Measurements from ENCODE around the gene CTSZ. TPM values are rescaled to one million over a fixed set of nuclear protein-coding genes. Genes with fewer than 3 reads are reported as not detected.
"Not testable (repeated sequence)": the region's sequence is repeated elsewhere in the genome, so short reads cannot be mapped to it uniquely, and the experiment has no call there.

The CTSZ gene
- total RNA-seq, 1 experiment from 2014 or later, result not detected

DNA sequence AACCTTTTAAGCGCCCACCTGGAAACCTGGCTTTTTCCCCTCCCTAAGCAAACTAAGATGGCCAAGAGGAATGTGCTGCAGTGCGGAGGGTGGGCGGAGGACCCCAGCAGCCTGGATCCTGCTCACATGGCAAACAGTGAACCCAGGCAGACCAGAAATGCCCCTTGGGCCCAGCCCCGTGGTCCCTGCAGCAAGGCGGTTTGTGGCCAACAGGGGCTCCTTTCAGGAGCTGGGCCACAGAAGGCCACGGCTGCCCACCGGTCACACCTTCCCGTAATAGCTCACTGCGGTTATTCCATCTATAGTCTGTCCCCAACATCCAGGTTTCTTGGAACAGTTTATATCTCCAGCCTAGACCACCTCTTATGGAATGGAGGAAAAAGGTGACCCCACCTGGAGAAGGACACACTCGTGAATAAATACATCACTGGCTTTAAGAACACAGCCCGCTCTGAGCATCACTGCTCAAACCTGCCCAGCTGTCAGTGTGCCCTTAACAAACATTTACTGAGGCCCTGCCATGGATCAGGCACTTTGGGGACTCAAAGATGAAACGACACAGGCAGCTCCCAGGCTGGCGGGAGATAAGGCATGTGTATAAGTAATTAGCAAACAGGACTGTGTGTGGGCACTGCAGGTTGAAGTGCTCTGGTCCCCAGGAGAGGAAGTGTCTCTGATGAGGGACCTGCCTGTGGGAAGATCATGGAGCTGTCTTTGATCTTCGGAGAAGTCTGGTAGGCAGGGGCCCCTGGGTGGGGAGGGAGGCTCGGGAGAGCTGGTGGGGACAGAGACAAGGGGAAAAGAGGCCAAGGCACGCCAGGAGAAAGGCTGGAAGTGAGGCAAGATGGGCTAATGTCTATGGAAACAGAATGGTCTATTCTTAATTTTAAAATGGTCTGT is 9.0 kb upstream of the CTSZ start:
- no peak for DNase-seq (ENCODE audit: low spot score)
- in situ Hi-C loops (cut with HindIII; ENCODE audit: low sequenced_read_pairs), result no loop called here

DNA sequence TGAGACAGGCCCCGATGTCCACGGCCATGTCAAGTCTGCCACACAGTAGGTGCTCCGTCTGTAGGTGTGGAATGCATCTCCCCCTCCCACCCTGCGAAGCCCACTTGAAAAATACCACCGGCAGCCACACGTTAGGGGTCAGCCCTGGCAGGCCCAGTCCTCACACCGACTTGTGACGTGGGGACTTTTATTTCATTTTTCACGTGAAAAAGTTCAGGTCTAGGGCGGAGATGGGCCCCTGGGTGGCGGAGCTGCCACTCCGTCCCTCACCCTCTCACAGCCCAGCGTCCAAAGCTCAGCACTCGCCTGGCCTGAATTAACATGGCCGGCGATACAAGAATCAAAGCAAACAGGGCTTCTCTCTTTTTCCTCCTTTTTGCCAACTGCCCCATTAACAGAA is 8.4 kb upstream of the CTSZ start:
- in situ Hi-C loops (cut with HindIII; ENCODE audit: low sequenced_read_pairs), result no loop called here
- DNase-seq (ENCODE audit: low spot score), result no peak

DNA sequence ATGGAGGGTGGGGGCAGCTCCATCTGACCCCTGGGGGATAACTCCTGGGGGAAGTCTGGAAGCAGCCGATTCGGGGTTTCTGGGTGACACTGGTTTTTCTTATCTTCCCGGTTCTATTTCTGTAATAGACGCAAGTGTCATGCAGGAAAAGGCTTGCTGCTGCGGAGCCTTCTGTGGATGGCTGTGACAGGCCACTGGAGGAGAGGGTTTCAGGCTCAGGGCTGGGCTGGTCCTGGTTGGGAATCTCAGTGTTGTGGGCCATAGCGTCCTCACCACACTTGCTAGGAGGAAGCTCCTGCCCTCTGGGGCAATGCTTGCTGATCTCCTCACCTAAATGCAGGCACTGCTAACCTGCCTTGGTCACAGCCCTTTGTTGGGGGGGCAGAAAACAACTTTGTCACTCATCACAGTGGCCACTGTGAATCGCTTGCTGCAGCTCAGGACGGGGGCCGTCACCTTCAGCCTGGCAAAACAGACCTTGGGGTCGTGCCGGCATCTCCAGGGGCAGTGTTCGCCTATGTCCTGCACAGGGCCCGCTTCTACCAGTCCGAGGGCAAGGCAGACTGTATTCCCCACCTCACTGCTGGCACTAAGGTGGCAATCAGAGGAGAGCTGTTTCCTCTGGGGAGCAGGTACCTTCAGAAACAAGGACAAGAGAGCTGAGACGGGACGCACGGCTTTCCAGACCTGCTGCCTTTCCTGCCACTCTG is 7.8 kb upstream of the CTSZ start:
- no peak for DNase-seq (ENCODE audit: low spot score)
- in situ Hi-C loops (cut with HindIII; ENCODE audit: low sequenced_read_pairs), result no loop called here

GRCh38 chr20:59013959-59014608 is 7.0 kb upstream of the CTSZ start:
- in situ Hi-C loops (cut with HindIII; ENCODE audit: low sequenced_read_pairs), result no loop called here
- DNase-seq (ENCODE audit: low spot score), result no peak

- no peak for DNase-seq (ENCODE audit: low spot score)
- in situ Hi-C loops (cut with HindIII; ENCODE audit: low sequenced_read_pairs), result no loop called here
These were observed 6.2 kb upstream of the CTSZ start for GRCh38 chr20:59013031-59013951.

DNA sequence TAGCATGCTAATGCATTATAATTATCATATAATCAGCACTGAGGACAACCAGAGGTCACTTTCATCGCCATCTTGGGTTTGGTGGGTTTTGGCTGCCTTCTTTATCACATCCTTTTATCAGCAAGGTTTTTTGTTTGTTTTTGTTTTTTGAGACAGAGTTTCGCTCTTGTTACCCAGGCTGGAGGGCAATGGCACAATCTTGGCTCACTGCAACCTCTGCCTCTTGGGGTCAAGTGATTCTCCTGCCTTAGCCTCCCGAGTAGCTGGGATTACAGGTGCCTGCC is 4.8 kb upstream of the CTSZ start:
- in situ Hi-C loops (cut with HindIII; ENCODE audit: low sequenced_read_pairs); DNase-seq (ENCODE audit: low spot score): not testable (repeated sequence)

DNA sequence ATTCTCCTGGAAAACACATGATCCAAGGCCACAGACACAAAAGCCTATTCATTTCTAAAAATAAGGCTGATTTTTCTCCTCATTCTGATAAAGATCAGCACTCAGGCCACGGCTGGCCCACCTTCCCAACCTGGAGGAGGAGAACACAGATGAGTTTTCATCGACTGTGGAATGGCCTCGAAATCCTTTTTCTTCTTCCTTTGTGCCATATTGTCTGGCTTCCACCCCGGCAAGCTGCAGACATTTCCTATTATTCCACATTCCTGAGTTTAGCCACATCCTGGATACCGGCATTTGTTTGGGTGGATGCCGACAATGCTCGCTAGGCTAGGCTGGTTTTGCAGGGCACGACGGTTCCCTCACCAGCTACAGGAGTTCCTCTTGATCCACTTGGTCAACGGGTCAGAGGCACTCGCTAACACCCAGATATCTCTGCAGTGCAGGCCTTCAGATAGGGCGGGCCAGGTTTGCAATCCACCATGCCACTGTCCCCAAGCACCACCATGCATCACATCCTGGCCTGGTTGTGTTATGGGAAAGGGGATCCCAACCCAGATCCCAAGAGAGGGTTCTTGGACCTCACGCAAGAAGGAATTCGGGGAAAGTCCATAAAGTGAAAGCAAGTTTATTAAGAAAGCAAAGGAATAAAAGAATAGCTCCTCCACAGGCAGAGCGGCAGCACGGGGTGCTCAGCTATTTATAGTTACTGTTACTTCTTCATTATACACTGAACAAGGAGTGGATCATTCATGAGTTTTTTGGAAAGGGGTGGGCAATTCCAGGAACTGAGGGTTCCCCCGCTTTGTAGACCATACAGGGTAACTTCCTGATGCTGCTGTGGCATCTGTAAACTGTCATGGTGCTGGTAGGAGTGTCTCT is 4.2 kb upstream of the CTSZ start:
- DNase-seq (ENCODE audit: low spot score), result no peak
- in situ Hi-C loops (cut with HindIII; ENCODE audit: low sequenced_read_pairs), result no loop called here

GRCh38 chr20:59010321-59010994 is 3.4 kb upstream of the CTSZ start:
- in situ Hi-C loops (cut with HindIII; ENCODE audit: low sequenced_read_pairs), result no loop called here
- no peak for DNase-seq (ENCODE audit: low spot score)

- DNase-seq (ENCODE audit: low spot score), result no peak
- in situ Hi-C loops (cut with HindIII; ENCODE audit: low sequenced_read_pairs), result no loop called here
These were observed 1.8 kb upstream of the CTSZ start for GRCh38 chr20:59008715-59009336.

GRCh38 chr20:59007665-59008511 is 834 bp upstream of the CTSZ start:
- in situ Hi-C loops (cut with HindIII; ENCODE audit: low sequenced_read_pairs), result no loop called here
- DNase-seq (ENCODE audit: low spot score), result no peak

- in situ Hi-C loops (cut with HindIII; ENCODE audit: low sequenced_read_pairs), result no loop called here
- DNase-seq (ENCODE audit: low spot score), result peak; percentile 41
These were observed 739 bp downstream of the CTSZ start for GRCh38 chr20:59006167-59006863.

GRCh38 chr20:59005523-59006166 is 1.4 kb downstream of the CTSZ start:
- DNase-seq (ENCODE audit: low spot score), result no peak
- in situ Hi-C loops (cut with HindIII; ENCODE audit: low sequenced_read_pairs), result no loop called here

GRCh38 chr20:59004763-59005522 is 2.1 kb downstream of the CTSZ start:
- in situ Hi-C loops (cut with HindIII; ENCODE audit: low sequenced_read_pairs), result no loop called here
- peak; percentile 37 for DNase-seq (ENCODE audit: low spot score)

GRCh38 chr20:59004493-59004762 is 2.6 kb downstream of the CTSZ start:
- in situ Hi-C loops (cut with HindIII; ENCODE audit: low sequenced_read_pairs), result no loop called here
- DNase-seq (ENCODE audit: low spot score), result no peak

DNA sequence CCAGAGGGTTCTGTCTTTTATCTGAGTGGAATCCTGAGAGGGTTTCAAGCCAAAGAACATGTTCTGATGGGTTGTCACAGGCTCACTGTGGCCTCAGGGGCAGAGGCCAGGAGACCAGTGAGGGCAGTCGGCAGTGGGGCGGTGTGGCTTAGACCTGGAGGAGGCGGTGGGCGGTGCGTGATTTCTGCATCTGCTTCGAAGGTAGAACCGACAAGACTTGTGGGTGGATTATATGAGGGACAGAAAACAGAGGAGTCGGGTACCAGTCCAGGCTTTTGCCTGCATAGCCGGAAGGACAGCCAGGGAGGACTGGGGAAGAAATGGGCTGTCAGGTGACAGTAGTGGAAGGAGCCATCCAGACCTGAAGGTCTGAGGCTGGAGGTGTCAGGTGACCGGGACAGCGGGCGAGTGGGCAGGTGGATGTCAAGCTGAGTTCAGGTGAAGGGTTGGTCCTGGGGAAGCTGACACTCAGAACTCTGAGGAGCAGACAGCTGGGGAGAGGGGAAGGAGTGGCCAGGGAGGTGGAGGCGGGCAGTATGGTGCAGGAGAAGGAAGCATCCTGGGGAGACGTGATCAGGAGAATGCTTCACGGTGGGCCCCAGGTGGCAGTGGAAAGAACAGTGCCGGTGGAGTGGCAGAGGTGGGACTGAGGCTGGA is 3.1 kb downstream of the CTSZ start:
- in situ Hi-C loops (cut with HindIII; ENCODE audit: low sequenced_read_pairs), result no loop called here
- DNase-seq (ENCODE audit: low spot score), result peak; percentile 49

Data from G401 (cell line).